MG63 (cell line): ENCODE measurements around the gene FRMPD1. TPM values are rescaled to one million over a fixed set of nuclear protein-coding genes. Genes with fewer than 3 reads are reported as not detected.

ENCODE experiments used
- DNase-seq: peaks from one replicate; pipeline ENCODE4 v3.0.0-alpha.2; 2020
- H3K27me3 ChIP-seq: fragments of 250-450 bp; sonication (Bioruptor Pico); 2 replicates; pipeline ENCODE4 v1.5.1; 2020; ENCODE audit warnings: mild to moderate bottlenecking, moderate library complexity
- H3K36me3 ChIP-seq: fragments of 250-450 bp; sonication (Bioruptor Pico); 2 replicates; pipeline ENCODE4 v1.5.1; 2020; ENCODE audit warnings: mild to moderate bottlenecking, moderate library complexity
- H3K4me3 ChIP-seq: fragments of 250-450 bp; sonication (Bioruptor Pico); 2 replicates; pipeline ENCODE4 v1.5.1; 2020; ENCODE audit warnings: mild to moderate bottlenecking, moderate library complexity
- H3K9me3 ChIP-seq: fragments of 250-450 bp; sonication (Bioruptor Pico); 2 replicates; pipeline ENCODE4 v1.5.1; 2020; ENCODE audit warnings: mild to moderate bottlenecking, moderate library complexity
- total RNA-seq: library from RNA; depleted of rRNA; stranded (reverse); fragments of >200 nt; shearing (Covaris generic); gene quantifications from 2 replicates; pipeline ENCODE4 v1.2.3, GENCODE V29; 2014; ENCODE audit warnings: low replicate concordance

Gene FRMPD1
- total RNA-seq, 1 experiment from 2014 or later, result not detected

DNA sequence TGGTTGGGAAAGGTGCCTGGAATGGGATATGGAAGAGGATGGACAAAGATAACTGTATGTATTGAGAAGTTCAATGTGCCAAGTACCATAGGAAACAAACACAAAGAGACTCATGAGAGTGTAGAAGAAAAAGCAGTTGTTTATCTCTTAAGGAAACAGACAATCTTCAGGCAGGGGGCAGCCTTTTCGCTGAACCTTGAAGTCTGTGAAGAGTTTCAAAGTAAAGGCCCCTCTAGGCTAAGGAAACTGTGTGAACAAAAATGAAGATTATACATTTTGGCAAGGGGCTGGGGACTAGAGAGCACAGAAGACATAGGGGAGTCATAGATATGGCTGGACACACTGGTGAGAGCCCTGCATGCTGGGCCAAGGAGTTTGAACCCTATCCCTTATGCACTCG, 27.5 kb upstream of the FRMPD1 start:
- no peak overlapping the region for H3K4me3 ChIP-seq
- no peak for DNase-seq
- H3K36me3 ChIP-seq, result no peaks in the 10 kb centered on the region
- H3K27me3 ChIP-seq, result no peaks in the 10 kb centered on the region
- no peaks in the 10 kb centered on the region for H3K9me3 ChIP-seq

DNA sequence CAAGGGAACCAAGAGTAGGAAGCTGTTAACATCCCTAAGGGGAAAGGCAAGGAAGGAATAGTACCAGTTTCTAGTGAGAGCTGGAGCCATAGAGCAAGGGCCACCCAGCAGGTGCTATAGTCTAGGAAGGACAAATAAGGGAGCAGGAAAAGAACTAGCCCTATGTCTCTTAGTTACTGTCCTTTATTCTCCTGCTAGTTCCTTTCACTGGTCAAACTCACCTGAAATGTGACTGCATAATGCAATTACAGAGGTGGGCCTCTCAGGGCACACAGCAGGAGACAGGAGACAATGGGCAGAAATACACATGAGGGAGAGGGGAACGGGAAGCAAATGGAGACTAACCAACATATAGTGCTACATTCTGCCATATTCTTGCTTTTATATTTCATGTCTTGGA, 26.7 kb upstream of the FRMPD1 start:
- Histone ChIP-seq H3K36me3 (no peaks in the 10 kb centered on the region), H3K4me3 (no peak overlapping the region), H3K9me3 (no peaks in the 10 kb centered on the region), H3K27me3 (no peaks in the 10 kb centered on the region)
- DNase-seq, result no peak

DNA sequence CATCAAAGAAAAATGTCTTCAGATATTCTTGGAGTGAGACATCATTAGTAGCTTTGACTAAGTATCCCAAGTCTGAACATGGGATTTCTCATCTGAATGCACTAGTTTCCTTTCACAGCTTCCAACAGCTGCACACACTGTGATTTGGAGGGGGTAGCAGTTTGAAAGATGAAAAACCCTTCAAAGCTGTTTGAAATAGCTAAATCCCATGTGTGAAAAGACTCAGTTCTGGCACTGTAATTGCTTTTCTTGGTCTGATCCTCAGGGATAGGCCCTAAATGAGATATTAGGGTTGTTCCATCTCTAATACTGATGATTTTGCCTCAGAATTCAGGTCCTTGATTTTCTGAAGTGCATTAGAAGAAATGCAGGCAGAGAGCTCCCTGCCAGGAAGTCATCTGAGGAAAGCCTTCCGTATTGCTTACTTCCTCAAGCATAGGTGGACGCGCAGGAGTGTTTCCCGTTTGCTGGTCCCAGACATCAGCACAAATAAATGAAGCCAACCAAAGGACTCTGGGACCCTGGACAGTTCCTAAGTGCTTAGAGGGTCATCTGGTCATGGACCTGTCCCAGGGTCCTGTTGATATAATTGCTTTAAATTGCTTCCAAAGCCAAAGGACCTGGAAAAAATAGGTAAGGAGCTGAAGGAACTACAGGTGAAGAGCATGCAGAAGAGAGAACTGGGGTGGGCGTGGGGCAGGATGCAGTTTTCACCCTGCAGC, 25.6 kb upstream of the FRMPD1 start:
- DNase-seq, result no peak
- no peak overlapping the region for H3K4me3 ChIP-seq
- H3K9me3 ChIP-seq, result no peaks in the 10 kb centered on the region
- H3K27me3 ChIP-seq, result no peaks in the 10 kb centered on the region
- no peaks in the 10 kb centered on the region for H3K36me3 ChIP-seq

DNA sequence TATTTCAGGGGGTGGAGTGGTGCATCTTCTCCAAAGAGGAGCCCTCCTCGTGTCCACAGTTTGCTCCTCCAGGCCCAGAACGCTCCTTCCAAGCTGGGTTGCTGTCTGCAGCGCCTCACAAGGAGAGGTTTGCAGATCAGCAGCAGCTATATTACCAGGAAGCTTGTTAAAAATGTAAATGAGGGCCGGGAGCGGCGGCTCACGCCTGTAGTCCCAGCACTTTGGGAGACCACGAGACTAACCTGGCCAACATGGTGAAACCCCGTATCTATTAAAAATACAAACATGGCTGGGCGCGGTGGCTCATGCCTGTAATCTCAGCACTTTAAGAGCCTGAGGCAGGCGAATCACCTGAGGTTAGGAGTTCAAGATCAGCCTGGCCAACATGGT, 25.0 kb upstream of the FRMPD1 start:
- Histone ChIP-seq H3K4me3 (no peak overlapping the region), H3K27me3 (no peaks in the 10 kb centered on the region), H3K36me3 (no peaks in the 10 kb centered on the region), H3K9me3 (no peaks in the 10 kb centered on the region)
- DNase-seq, result no peak

GRCh38 chr9:37626708-37627292, 24.0 kb upstream of the FRMPD1 start:
- Histone ChIP-seq H3K36me3 (no peaks in the 10 kb centered on the region), H3K4me3 (no peak overlapping the region), H3K27me3 (no peaks in the 10 kb centered on the region), H3K9me3 (no peaks in the 10 kb centered on the region)
- no peak for DNase-seq

DNA sequence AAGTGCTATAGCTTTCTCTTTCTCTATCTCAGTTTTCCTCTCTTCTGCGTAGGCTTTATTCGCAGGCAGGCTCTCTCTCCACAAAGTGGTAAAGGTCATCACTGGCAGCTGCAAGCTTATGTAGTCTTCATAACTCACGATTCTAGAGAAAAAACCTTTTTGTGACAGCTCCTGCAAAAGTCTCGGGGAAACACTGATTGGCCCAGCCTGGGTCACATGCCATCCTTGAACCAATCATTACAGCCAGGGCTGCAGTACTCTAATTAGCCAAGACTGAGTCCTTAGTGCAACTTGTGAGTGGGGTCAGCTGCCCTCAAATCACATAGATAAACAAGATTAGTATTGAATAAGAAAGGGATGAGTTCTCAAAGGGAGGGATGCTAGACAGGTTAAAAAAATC, 18.3 kb upstream of the FRMPD1 start:
- Histone ChIP-seq H3K9me3 (no peaks in the 10 kb centered on the region), H3K27me3 (no peaks in the 10 kb centered on the region), H3K4me3 (no peak overlapping the region), H3K36me3 (no peaks in the 10 kb centered on the region)
- DNase-seq, result no peak

DNA sequence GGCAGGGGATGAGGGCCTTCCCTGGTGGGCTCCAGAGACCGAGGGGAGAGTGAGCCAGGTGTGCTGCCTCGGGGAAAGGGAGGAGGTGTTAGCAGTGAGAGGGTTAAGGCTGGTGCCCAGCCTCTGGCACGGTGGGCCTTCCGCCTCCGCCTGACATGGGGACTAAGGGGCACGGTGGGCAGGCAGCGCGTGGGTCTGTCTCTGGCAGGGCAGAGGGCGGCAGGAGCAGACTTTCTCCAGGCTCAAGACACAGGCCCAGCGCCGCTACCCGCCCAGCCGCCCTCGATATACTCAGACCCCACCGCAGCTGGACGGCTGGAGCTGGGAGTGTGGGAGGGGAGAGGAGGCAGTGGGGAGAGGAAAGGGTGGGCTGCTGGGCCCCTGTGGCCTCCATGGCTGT, 14.9 kb upstream of the FRMPD1 start:
- Histone ChIP-seq H3K9me3 (no peaks in the 10 kb centered on the region), H3K27me3 (no peaks in the 10 kb centered on the region), H3K36me3 (no peaks in the 10 kb centered on the region), H3K4me3 (no peak overlapping the region)
- no peak for DNase-seq

GRCh38 chr9:37636511-37637448, 14.0 kb upstream of the FRMPD1 start:
- Histone ChIP-seq H3K27me3 (no peaks in the 10 kb centered on the region), H3K9me3 (no peaks in the 10 kb centered on the region), H3K4me3 (no peak overlapping the region), H3K36me3 (no peaks in the 10 kb centered on the region)
- no peak for DNase-seq

DNA sequence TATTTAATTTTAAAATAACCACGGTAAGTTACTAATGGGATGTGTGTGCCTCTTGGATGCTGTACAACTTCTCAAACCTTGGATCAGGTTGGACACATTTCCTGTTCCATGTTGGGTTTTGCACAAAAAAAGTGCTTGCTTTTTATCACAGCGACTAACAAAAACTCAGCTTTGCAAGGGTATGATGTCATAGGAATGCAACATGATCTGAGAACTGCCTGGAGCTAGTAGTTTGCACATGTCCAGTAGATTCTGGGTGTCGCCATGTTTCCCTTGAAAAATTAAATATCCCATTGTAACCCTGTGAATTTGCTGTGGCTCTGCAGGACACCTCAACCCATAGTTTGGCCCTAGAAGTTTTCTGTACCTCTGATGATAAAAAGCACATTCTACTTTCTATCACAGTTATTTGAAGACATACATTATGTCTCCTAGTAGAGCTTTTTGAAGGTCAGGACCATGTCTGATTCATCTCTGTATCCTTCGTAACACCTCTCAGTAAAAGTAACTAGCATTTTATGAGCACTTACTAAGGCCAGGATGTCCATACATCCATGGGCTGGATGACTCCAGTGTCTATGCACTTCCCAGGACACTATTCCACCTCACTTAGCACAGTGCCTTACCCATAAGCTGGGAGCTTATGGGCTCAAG, 11.5 kb upstream of the FRMPD1 start:
- no peaks in the 10 kb centered on the region for H3K9me3 ChIP-seq
- no peak for DNase-seq
- no peaks in the 10 kb centered on the region for H3K36me3 ChIP-seq
- H3K4me3 ChIP-seq, result no peak overlapping the region
- no peaks in the 10 kb centered on the region for H3K27me3 ChIP-seq

DNA sequence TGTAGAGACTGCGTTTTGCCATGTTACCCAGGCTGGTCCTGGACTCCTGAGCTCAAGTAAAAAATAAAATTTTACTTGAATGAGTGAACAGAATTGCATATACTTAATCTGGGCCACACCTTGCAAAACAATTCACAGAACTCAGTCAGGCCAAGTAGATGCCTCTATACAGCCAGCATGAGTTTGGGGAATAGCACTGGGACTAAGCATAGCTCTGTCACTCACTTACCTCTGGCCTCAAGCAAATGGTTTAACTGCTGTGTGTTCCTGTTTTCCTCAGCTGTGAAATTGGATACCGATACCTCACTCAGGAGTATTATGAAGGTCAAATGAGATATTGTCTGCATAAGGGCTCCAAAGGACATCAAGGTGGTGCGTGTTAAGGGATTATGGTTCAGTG, 10.9 kb upstream of the FRMPD1 start:
- no peak for DNase-seq
- H3K36me3 ChIP-seq, result no peaks in the 10 kb centered on the region
- H3K27me3 ChIP-seq, result no peaks in the 10 kb centered on the region; the same call in 1 of the 2 replicates
- H3K4me3 ChIP-seq, result no peak overlapping the region
- no peaks in the 10 kb centered on the region for H3K9me3 ChIP-seq

- Histone ChIP-seq H3K9me3 (no peaks in the 10 kb centered on the region), H3K4me3 (no peak overlapping the region), H3K36me3 (no peaks in the 10 kb centered on the region), H3K27me3 (no peaks in the 10 kb centered on the region; the same call in 1 of the 2 replicates)
- DNase-seq, result no peak
Observed at GRCh38 chr9:37640246-37640645, 10.5 kb upstream of the FRMPD1 start.

DNA sequence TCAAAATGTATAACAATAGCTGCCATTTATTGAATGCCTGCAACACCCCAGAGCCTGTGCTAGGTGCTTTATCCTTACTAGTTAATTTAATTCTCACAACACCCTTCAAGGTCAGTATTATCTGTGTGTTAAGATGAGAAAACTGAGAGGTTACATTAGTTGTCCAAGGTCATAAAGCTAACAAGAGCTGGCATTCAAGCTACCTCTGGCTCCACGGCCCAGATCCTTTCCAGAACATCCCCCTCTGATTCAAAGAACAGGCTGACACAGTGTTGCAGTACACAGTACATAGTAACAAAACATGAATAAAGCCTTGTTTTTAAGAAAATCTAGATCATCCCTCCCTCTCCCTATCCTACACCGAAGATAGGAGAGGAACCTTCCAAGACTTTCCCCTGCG, 9.4 kb upstream of the FRMPD1 start:
- H3K36me3 ChIP-seq, result no peaks in the 10 kb centered on the region
- DNase-seq, result no peak
- no peaks in the 10 kb centered on the region; the same call in none of the 2 replicates for H3K27me3 ChIP-seq
- no peaks in the 10 kb centered on the region for H3K9me3 ChIP-seq
- no peak overlapping the region for H3K4me3 ChIP-seq

DNA sequence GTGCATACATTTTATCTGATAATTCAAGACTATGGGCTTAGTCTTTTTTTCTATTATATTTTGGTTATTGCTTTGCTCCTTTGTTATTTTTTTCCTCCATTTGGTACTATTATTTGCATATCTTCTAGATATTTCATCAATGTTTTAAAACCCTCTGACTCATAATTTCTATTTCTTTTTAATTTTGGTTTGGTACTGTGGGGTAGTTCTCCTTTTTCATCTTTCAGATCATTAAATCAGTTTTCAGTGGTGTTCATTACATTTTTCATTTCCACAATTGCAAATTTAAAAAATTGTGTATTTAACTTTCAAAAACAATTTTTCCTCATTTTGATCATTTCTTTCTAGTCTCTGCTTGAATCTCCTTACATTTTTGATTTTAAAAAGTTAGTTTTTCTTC, 7.5 kb upstream of the FRMPD1 start:
- no peaks in the 10 kb centered on the region for H3K9me3 ChIP-seq
- H3K36me3 ChIP-seq, result no peaks in the 10 kb centered on the region
- H3K4me3 ChIP-seq, result no peak overlapping the region
- DNase-seq, result no peak
- peaks cover 6% of the 10 kb centered on the region for H3K27me3 ChIP-seq

DNA sequence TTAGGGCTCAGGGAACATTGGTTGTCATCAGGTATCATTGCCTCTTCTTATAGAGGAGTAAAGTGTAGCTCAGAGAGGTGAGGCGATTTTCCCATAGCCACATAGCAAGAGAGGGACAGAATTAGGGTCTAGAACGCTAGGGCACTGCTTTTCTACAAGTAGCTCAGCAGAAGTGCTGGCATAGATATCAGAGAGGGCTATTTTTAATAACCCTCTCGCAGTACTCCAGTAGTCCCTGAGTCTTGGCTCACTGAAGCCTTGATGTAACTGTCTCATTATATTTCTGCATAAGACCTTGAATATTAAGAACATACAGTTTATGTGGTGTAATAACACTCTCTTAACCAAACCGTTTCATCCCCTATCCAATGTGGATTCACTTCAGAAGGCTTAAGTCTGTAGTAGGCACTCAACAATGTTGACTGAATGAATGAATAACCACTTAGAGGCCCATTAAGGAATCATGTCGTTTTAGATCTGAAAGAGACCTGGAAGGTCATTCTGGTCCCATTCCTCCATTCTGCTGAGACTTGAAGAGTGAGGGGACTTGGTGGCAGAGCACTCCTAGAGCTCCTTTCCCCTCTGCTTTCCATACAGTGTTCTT, 4.7 kb upstream of the FRMPD1 start:
- no peaks in the 10 kb centered on the region for H3K9me3 ChIP-seq
- H3K27me3 ChIP-seq, result peaks cover 7% of the 10 kb centered on the region
- no peak for DNase-seq
- H3K4me3 ChIP-seq, result no peak overlapping the region
- no peaks in the 10 kb centered on the region for H3K36me3 ChIP-seq

GRCh38 chr9:37650299-37650872, 368 bp upstream of the FRMPD1 start:
- Histone ChIP-seq H3K4me3 (no peak overlapping the region), H3K27me3 (peaks cover 25% of the 10 kb centered on the region)
- no peak for DNase-seq

GRCh38 chr9:37652261-37652660, 1.5 kb downstream of the FRMPD1 start:
- peaks cover 25% of the 10 kb centered on the region for H3K27me3 ChIP-seq
- DNase-seq, result no peak
- no peaks in the 10 kb centered on the region for H3K36me3 ChIP-seq
- H3K4me3 ChIP-seq, result no peak overlapping the region
- no peaks in the 10 kb centered on the region for H3K9me3 ChIP-seq

More at GRCh38 chr9:37650299-37650872, 368 bp upstream of the FRMPD1 start:
- Histone ChIP-seq H3K9me3 (no peaks in the 10 kb centered on the region), H3K36me3 (no peaks in the 10 kb centered on the region)
